IPS-20b (cell line): ENCODE data around the gene HIC2.
"Not testable (repeated sequence)": the region's sequence is repeated elsewhere in the genome, so short reads cannot be mapped to it uniquely, and the experiment has no call there.

Experiments
- H3K27ac ChIP-seq: one replicate; pipeline ENCODE4 v1.5.1; 2013; ENCODE audit warnings: low read length
- H3K27me3 ChIP-seq: 2 replicates; pipeline ENCODE4 v1.6.1; 2013; ENCODE audit warnings: mild to moderate bottlenecking, low read length, inconsistent platforms; ENCODE audit not compliant: insufficient read depth
- H3K36me3 ChIP-seq: 2 replicates; pipeline ENCODE4 v1.6.1; 2013; ENCODE audit warnings: low read depth, mild to moderate bottlenecking, inconsistent platforms, low read length, moderate library complexity; ENCODE audit not compliant: insufficient read depth
- H3K4me1 ChIP-seq: 2 replicates; pipeline ENCODE4 v1.6.1; 2013; ENCODE audit warnings: mild to moderate bottlenecking, control low read depth, inconsistent platforms, low read length, moderate library complexity; ENCODE audit not compliant: insufficient read depth
- H3K4me3 ChIP-seq: 2 replicates; pipeline ENCODE4 v1.5.1; 2013; ENCODE audit warnings: mild to moderate bottlenecking, low read length, inconsistent platforms
- H3K9ac ChIP-seq: 2 replicates; pipeline ENCODE4 v1.6.1; 2013; ENCODE audit warnings: low read depth, mild to moderate bottlenecking, inconsistent platforms, low read length, moderate library complexity
- H3K9me3 ChIP-seq: 2 replicates; pipeline ENCODE4 v1.6.1; 2013; ENCODE audit warnings: mild to moderate bottlenecking, low read depth, low read length, inconsistent platforms; ENCODE audit not compliant: insufficient read depth

The HIC2 gene

GRCh38 chr22:21447694-21448402, 30.7 kb downstream of the HIC2 start:
- Histone ChIP-seq H3K4me1 (peaks cover 3% of the 10 kb centered on the region; the same call in 1 of the 2 replicates), H3K36me3 (peaks cover 18% of the 10 kb centered on the region), H3K9me3 (no peaks in the 10 kb centered on the region), H3K9ac (no peak overlapping the region), H3K27me3 (no peaks in the 10 kb centered on the region), H3K27ac (no peak overlapping the region), H3K4me3 (no peak overlapping the region)

DNA sequence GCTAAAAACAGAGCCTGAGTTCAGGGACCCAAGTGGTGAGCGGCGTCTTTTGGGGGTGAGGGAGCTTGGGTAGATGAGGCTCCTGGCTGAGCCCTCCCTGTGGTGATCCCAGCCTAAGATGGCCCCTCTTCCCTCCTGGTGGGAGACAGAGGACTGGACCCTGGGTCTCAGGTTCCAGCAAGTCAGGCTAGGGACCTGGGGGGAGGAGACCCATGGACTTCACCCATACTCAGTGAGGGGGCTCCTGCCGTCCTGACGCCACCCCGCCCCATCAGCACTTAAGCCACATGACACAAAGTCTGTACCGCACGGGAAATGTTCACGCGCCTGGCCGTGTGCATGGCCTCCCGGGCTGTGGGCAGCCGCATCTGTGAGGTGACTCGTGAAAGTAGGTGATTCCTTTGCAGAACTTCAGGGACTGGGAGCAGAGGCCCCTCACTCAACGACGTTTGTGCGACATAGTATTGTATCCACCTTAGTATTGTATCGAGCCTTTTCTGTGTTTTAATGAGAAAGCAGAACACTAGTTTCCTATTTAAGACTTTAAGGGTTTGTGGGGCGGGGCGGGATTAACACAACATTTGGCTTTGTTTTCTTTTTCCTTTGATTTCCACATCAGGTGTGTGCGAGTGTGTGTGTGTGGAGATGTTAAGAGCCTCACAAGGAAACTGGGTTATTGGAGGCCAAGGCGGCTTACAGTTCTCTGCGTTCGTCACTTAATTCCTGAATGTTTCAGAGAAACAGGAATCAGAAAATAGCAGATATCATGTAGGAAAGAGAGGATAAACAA, 31.7 kb downstream of the HIC2 start:
- peaks cover 18% of the 10 kb centered on the region for H3K36me3 ChIP-seq
- no peaks in the 10 kb centered on the region for H3K9me3 ChIP-seq
- H3K4me1 ChIP-seq = no peaks in the 10 kb centered on the region
- no peak overlapping the region for H3K27ac ChIP-seq
- H3K9ac ChIP-seq = no peak overlapping the region
- no peak overlapping the region for H3K4me3 ChIP-seq
- H3K27me3 ChIP-seq = no peaks in the 10 kb centered on the region

DNA sequence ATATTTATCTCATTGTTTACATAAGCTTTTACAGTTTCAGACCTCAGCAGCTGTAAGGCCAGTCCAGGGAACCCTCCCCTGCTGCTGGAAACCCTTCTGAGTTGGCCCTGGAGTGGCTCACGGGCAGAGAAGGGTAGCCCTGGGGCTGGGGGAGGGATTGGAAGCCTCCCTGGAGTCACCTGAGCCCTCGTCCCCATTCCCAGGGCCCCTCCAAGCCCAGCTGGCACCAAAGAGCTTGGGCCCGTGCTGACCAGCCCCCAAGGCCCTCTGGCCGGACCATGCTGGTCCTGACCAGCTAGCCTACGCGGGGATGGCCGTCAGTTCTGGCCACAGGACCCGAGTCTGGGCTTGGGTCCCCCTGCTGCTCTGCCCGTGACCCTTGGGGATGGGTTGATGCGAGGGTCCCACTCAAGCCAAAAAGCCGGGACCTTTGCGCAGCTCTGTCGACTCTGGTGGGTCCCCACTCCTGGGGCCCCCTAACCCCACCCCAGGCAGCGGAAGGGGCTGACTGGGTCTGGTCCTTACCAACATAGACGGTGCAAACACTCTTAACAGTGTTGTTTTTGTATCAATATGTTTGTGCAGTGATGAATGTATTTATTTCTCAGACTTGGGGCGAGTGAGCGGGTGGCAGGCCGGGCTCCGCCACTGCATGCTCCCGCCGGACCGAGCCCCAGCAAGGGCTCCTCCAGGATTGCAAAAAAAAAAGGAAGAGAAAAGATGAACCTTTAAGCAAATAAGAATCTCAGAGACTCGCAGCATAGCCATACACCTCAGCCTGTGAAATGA, 32.6 kb downstream of the HIC2 start:
- Histone ChIP-seq H3K9ac (no peak overlapping the region; the same call in 1 of the 2 replicates), H3K36me3 (peaks cover 17% of the 10 kb centered on the region), H3K9me3 (no peaks in the 10 kb centered on the region), H3K4me3 (no peak overlapping the region), H3K4me1 (no peaks in the 10 kb centered on the region), H3K27me3 (no peaks in the 10 kb centered on the region), H3K27ac (no peak overlapping the region)

GRCh38 chr22:21450320-21450831, 33.2 kb downstream of the HIC2 start:
- no peak overlapping the region for H3K9ac ChIP-seq

DNA sequence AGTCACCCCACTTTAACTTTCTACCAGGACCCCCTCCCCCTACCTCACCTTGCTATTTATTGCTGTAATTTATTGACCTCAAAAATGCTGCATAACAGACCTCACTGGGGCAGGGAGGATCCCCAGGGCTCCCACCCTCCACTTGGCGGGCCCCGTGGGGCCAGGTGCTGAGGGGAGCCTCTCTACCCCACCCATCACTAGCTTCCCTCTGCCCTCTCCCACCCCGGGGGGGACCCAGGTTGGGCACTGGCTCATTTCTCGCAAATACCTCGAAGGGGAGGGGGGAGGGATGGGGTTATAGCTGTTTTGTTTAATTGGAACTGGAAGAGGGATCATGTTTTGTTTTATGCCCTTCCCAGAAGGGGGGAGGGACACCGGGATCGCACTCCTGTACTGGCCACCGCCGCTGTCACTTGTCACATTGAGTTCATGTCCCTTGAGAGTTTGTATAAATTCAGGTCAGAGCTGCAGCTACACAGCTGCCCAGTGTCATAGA, 33.7 kb downstream of the HIC2 start:
- Histone ChIP-seq H3K4me1 (no peaks in the 10 kb centered on the region), H3K36me3 (peaks cover 10% of the 10 kb centered on the region), H3K9me3 (no peaks in the 10 kb centered on the region), H3K27me3 (no peaks in the 10 kb centered on the region), H3K9ac (no peak overlapping the region), H3K27ac (no peak overlapping the region), H3K4me3 (no peak overlapping the region)

More at GRCh38 chr22:21450320-21450831, 33.2 kb downstream of the HIC2 start:
- Histone ChIP-seq H3K27ac (no peak overlapping the region), H3K27me3 (no peaks in the 10 kb centered on the region), H3K36me3 (peaks cover 13% of the 10 kb centered on the region), H3K4me1 (no peaks in the 10 kb centered on the region), H3K4me3 (no peak overlapping the region), H3K9me3 (no peaks in the 10 kb centered on the region)

- Histone ChIP-seq H3K9me3 (no peaks in the 10 kb centered on the region), H3K9ac (no peak overlapping the region), H3K4me3 (no peak overlapping the region), H3K36me3 (peaks cover under 1% of the 10 kb centered on the region), H3K4me1 (no peaks in the 10 kb centered on the region), H3K27ac (no peak overlapping the region), H3K27me3 (no peaks in the 10 kb centered on the region)
Observed at GRCh38 chr22:21451545-21452520, 34.7 kb downstream of the HIC2 start.

GRCh38 chr22:21452666-21453065, 35.5 kb downstream of the HIC2 start:
- not testable (repeated sequence) for H3K9me3 ChIP-seq, H3K4me1 ChIP-seq, H3K27ac ChIP-seq, H3K36me3 ChIP-seq, H3K4me3 ChIP-seq, H3K9ac ChIP-seq, H3K27me3 ChIP-seq

GRCh38 chr22:21454998-21455333, 37.8 kb downstream of the HIC2 start:
- not testable (repeated sequence) for H3K4me1 ChIP-seq, H3K36me3 ChIP-seq

DNA sequence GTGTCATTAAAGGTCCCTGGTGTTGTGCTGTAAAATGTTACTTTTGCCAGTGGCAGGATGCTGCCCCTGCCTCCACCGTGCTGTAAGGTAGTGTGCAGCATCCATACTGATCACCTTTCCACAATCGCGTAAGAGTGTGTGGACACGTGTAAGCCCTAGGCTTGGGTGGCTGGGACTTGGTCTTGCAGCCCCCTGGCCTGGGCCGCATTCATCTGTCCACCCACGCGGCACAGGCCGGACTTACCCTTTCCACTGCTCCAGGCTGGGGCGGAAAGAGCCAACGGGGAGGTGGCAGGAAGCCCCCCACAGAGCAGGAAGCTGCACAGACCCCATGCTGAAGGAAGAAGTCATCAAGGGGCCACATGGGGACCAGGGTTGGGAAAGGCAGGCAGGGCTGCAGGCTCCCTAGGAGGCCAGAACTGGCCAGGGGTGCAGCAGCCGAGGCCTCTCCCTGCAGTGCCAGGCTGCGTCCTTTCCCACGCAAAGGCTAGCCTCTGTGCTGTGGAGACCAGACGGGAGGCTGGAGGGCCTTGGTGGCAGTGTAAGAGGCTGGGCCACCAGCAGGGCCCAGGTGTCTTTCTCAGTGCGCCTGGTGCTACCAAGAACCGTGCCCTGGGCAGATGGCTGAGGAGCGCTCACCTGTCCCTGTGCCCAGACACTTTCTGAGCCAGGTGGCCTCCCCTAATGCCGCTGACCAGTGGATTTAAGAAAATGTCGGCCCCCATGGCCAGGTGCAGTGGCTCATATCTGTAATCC, 38.3 kb downstream of the HIC2 start:
- H3K4me3 ChIP-seq = no peak overlapping the region

More at GRCh38 chr22:21454998-21455333, 37.8 kb downstream of the HIC2 start:
- H3K9ac ChIP-seq, H3K27me3 ChIP-seq, H3K4me3 ChIP-seq, H3K9me3 ChIP-seq, H3K27ac ChIP-seq: not testable (repeated sequence)

GRCh38 chr22:21457023-21457787, 40.0 kb downstream of the HIC2 start:
- no peaks in the 10 kb centered on the region for H3K36me3 ChIP-seq
- no peaks in the 10 kb centered on the region for H3K9me3 ChIP-seq
- no peak overlapping the region for H3K27ac ChIP-seq
- H3K4me3 ChIP-seq = no peak overlapping the region
- H3K4me1 ChIP-seq = no peaks in the 10 kb centered on the region
- H3K9ac ChIP-seq = no peak overlapping the region
- no peaks in the 10 kb centered on the region for H3K27me3 ChIP-seq

More for the DNA sequence above, 38.3 kb downstream of the HIC2 start:
- no peaks in the 10 kb centered on the region for H3K4me1 ChIP-seq
- no peak overlapping the region for H3K9ac ChIP-seq
- no peaks in the 10 kb centered on the region for H3K9me3 ChIP-seq
- no peaks in the 10 kb centered on the region for H3K27me3 ChIP-seq
- no peak overlapping the region for H3K27ac ChIP-seq
- H3K36me3 ChIP-seq = no peaks in the 10 kb centered on the region
